Measurements from ENCODE around the gene PSMD8. TPM values are rescaled to one million over a fixed set of nuclear protein-coding genes. Genes with fewer than 3 reads are reported as not detected.

Gene PSMD8
- total and polyA plus RNA-seq, 8 donors = 116 to 173 (median 128) TPM

GRCh38 chr19:38429055-38429810, 54.9 kb downstream of the PSMD8 start:
- Histone ChIP-seq H3K4me3 (no peak overlapping the region), H3K9me3 (no peaks in the 10 kb centered on the region)

GRCh38 chr19:38429811-38430156, 55.4 kb downstream of the PSMD8 start:
- peaks cover 12 to 55% of the 10 kb centered on the region in 2 donors for H3K27me3 ChIP-seq
- no peak overlapping the region for H3K27ac ChIP-seq
- peaks cover 0 to 18% of the 10 kb centered on the region in 2 donors for H3K4me1 ChIP-seq
- no peaks in the 10 kb centered on the region for H3K36me3 ChIP-seq
- ATAC-seq (no peak), DNase-seq (no peak)
- H3K9me3 ChIP-seq = no peaks in the 10 kb centered on the region
- no peak for TF ChIP-seq CTCF (IDR thresholded peaks at IDR 0.05)
- intact Hi-C loops (cut with DNase I) = no loop called here
- no peak overlapping the region for H3K4me3 ChIP-seq

More at GRCh38 chr19:38429055-38429810, 54.9 kb downstream of the PSMD8 start:
- DNase-seq = no peak
- intact Hi-C loops (cut with DNase I) = no loop called here
- no peak for ATAC-seq
- TF ChIP-seq CTCF (IDR thresholded peaks at IDR 0.05) = no peak
- Histone ChIP-seq H3K27ac (no peak overlapping the region), H3K27me3 (peaks cover 12 to 50% of the 10 kb centered on the region in 2 donors), H3K4me1 (peaks cover 0 to 21% of the 10 kb centered on the region in 2 donors), H3K36me3 (no peaks in the 10 kb centered on the region)

GRCh38 chr19:38430931-38431330, 56.6 kb downstream of the PSMD8 start:
- no peak overlapping the region for H3K4me3 ChIP-seq
- ATAC-seq = no peak
- peaks cover 12 to 56% of the 10 kb centered on the region in 2 donors for H3K27me3 ChIP-seq
- H3K36me3 ChIP-seq = no peaks in the 10 kb centered on the region
- TF ChIP-seq CTCF (IDR thresholded peaks at IDR 0.05) = no peak
- DNase-seq = no peak
- intact Hi-C loops (cut with DNase I) = no loop called here
- H3K9me3 ChIP-seq = no peaks in the 10 kb centered on the region
- H3K4me1 ChIP-seq = peaks cover 0 to 18% of the 10 kb centered on the region in 2 donors
- no peak overlapping the region for H3K27ac ChIP-seq

- intact Hi-C loops (cut with DNase I) = no loop called here
- no peak for TF ChIP-seq CTCF (IDR thresholded peaks at IDR 0.05)
- peaks cover 12 to 68% of the 10 kb centered on the region in 2 donors for H3K27me3 ChIP-seq
- H3K27ac ChIP-seq = no peak within 1 kb of the TSS
- peaks cover 0 to 11% of the 10 kb centered on the region in 2 donors for H3K4me1 ChIP-seq
- no peak within 1 kb of the TSS for H3K4me3 ChIP-seq
- DNase-seq = peak in 3 of 4 donors; percentile 20 to 94 (median 69)
- no peaks in the 10 kb centered on the region for H3K36me3 ChIP-seq
- H3K9me3 ChIP-seq = no peaks in the 10 kb centered on the region
- peak; percentile 78 for ATAC-seq
Measured at GRCh38 chr19:38433268-38433733, 58.9 kb downstream of the PSMD8 start, which contains the start of gene RYR1. TSS of gene RYR1 (plus strand) at chr19:38433691. CDS start at chr19:38433830, 139 bp downstream.

Other genes starting within 250 kb of the PSMD8 start
- gene DPF1, start 150.3 kb upstream of the PSMD8 start, total RNA-seq = under 1 TPM; 0.39 to 0.79 TPM
- 1 to 10 TPM; 2.5 to 4.3 (median 3.4) TPM for gene DPF1, start 150.3 kb upstream of the PSMD8 start, polyA plus RNA-seq (ENCODE audit: insufficient read length in 6 of 6)
- gene PPP1R14A, start 118.2 kb upstream of the PSMD8 start, total RNA-seq = 10 to 100 TPM; 40.2 to 91.3 TPM
- 10 to 100 TPM; 20.6 to 47.9 (median 32.0) TPM for gene PPP1R14A, start 118.2 kb upstream of the PSMD8 start, polyA plus RNA-seq (ENCODE audit: insufficient read length in 6 of 6)
- gene SPINT2, start 110.0 kb upstream of the PSMD8 start, total RNA-seq = 100 to 1,000 TPM; 206 to 317 TPM
- gene SPINT2, start 110.0 kb upstream of the PSMD8 start, polyA plus RNA-seq (ENCODE audit: insufficient read length in 6 of 6) = 100 to 1,000 TPM; 209 to 239 (median 218) TPM
- 100 to 1,000 TPM in 1 of 2 donors, 10 to 100 TPM in 1; 63.2 to 120 TPM for gene C19orf33, start 70.3 kb upstream of the PSMD8 start, total RNA-seq
- 10 to 100 TPM; 14.4 to 35.7 (median 23.2) TPM for gene C19orf33, start 70.3 kb upstream of the PSMD8 start, polyA plus RNA-seq (ENCODE audit: insufficient read length in 6 of 6)
- 10 to 100 TPM; 52.0 to 59.6 TPM for gene YIF1B, start 58.6 kb upstream of the PSMD8 start, total RNA-seq
- 10 to 100 TPM; 27.8 to 43.6 (median 30.8) TPM for gene YIF1B, start 58.6 kb upstream of the PSMD8 start, polyA plus RNA-seq (ENCODE audit: insufficient read length in 6 of 6)
- gene KCNK6, start 54.7 kb upstream of the PSMD8 start, total RNA-seq = 10 to 100 TPM; 11.8 to 12.4 TPM
- gene KCNK6, start 54.7 kb upstream of the PSMD8 start, polyA plus RNA-seq (ENCODE audit: insufficient read length in 6 of 6) = 1 to 10 TPM; 4.3 to 6.0 (median 4.8) TPM
- 1 to 10 TPM; 7.6 to 9.6 TPM for gene CATSPERG, start 38.7 kb upstream of the PSMD8 start, total RNA-seq
- 10 to 100 TPM in 2 of 6 donors, 1 to 10 TPM in 4; 5.6 to 11.8 (median 8.7) TPM for gene CATSPERG, start 38.7 kb upstream of the PSMD8 start, polyA plus RNA-seq (ENCODE audit: insufficient read length in 6 of 6)
- gene GGN, start 13.5 kb downstream of the PSMD8 start, total RNA-seq = under 1 TPM; 0.34 to 0.52 TPM
- gene GGN, start 13.5 kb downstream of the PSMD8 start, polyA plus RNA-seq (ENCODE audit: insufficient read length in 6 of 6) = under 1 TPM in 5 of 6 donors, not detected in 1; 0.16 to 0.77 (median 0.28) TPM
- gene SPRED3, start 14.1 kb downstream of the PSMD8 start, total RNA-seq = 1 to 10 TPM in 1 of 2 donors, under 1 TPM in 1; 0.93 to 1.9 TPM
- gene SPRED3, start 14.1 kb downstream of the PSMD8 start, polyA plus RNA-seq (ENCODE audit: insufficient read length in 6 of 6) = under 1 TPM; 0.27 to 0.93 (median 0.31) TPM
- 10 to 100 TPM; 13.8 to 17.3 TPM for gene FAM98C, start 28.5 kb downstream of the PSMD8 start, total RNA-seq
- gene FAM98C, start 28.5 kb downstream of the PSMD8 start, polyA plus RNA-seq (ENCODE audit: insufficient read length in 6 of 6) = 10 to 100 TPM; 13.3 to 21.2 (median 19.0) TPM
- gene RASGRP4, start 51.6 kb downstream of the PSMD8 start, total RNA-seq = 10 to 100 TPM in 1 of 2 donors, 1 to 10 TPM in 1; 5.3 to 23.8 TPM
- gene RASGRP4, start 51.6 kb downstream of the PSMD8 start, polyA plus RNA-seq (ENCODE audit: insufficient read length in 6 of 6) = 1 to 10 TPM; 2.0 to 3.2 (median 2.6) TPM
- 1 to 10 TPM; 3.6 to 3.9 TPM for gene RYR1, start 59.1 kb downstream of the PSMD8 start, total RNA-seq
- gene RYR1, start 59.1 kb downstream of the PSMD8 start, polyA plus RNA-seq (ENCODE audit: insufficient read length in 6 of 6) = 1 to 10 TPM; 1.5 to 5.8 (median 3.5) TPM
- gene MAP4K1, start 243.4 kb downstream of the PSMD8 start, total RNA-seq = 10 to 100 TPM in 1 of 2 donors, 1 to 10 TPM in 1; 6.1 to 10.7 TPM
- 1 to 10 TPM; 3.1 to 5.0 (median 3.9) TPM for gene MAP4K1, start 243.4 kb downstream of the PSMD8 start, polyA plus RNA-seq (ENCODE audit: insufficient read length in 6 of 6)
- gene EIF3K, start 244.6 kb downstream of the PSMD8 start, total RNA-seq = 100 to 1,000 TPM; 184 to 224 TPM
- gene EIF3K, start 244.6 kb downstream of the PSMD8 start, polyA plus RNA-seq (ENCODE audit: insufficient read length in 6 of 6) = 100 to 1,000 TPM; 249 to 284 (median 276) TPM